SK-N-SH (cell line): ENCODE data around the gene SLC4A8. TPM values are rescaled to one million over a fixed set of nuclear protein-coding genes. Genes with fewer than 3 reads are reported as not detected.

Experiments
- CTCF ChIA-PET: fragments of 300-600, 350-600 bp; formaldehyde crosslinking; extraction: SDS; loops from one replicate; lab custom pipeline; 2021; lab: Yijun Ruan, JAX
- POLR2A ChIA-PET: fragments of 350-600 bp; sonication (Branson Sonifier 250); formaldehyde crosslinking; extraction: SDS; loops from one replicate; lab custom pipeline; 2020; ENCODE audit warnings: antibody characterized with exemption, inconsistent platforms; lab: Yijun Ruan, JAX
- DNase-seq: peaks from one replicate; pipeline ENCODE4 v3.0.0; 2012
- H2AFZ ChIP-seq: fragments of 200-600 bp; sonication (generic); 2 replicates; pipeline ENCODE4 v1.8.1; 2016; ENCODE audit warnings: antibody characterized with exemption, mild to moderate bottlenecking, low read depth
- H3F3A ChIP-seq: fragments of 200-600 bp; sonication (generic); replicated peaks from 2 replicates; pipeline ENCODE3; 2016; ENCODE audit warnings: antibody characterized with exemption, mild to moderate bottlenecking; ENCODE audit not compliant: insufficient read depth
- H3K27ac ChIP-seq, 2 experiments: fragments of 200-500 bp in 1 of 2; fragments of 200-600 bp in 1 of 2; sonication (Bioruptor generic) in 1 of 2; sonication (generic), shearing (Covaris generic) in 1 of 2; 2 replicates each; pipeline versions ENCODE4 v1.5.1 to v1.6.1; 2014 to 2016; ENCODE audit warnings: low read depth in 2 of 2, inconsistent platforms in 1 of 2, low read length in 1 of 2, mild to moderate bottlenecking in 1 of 2, mixed read lengths in 1 of 2
- H3K27me3 ChIP-seq: fragments of 200-600 bp; sonication (generic), shearing (Covaris generic); 2 replicates; pipeline ENCODE4 v1.6.1; 2016; ENCODE audit warnings: mixed run types; ENCODE audit not compliant: insufficient read depth
- H3K36me3 ChIP-seq, 2 experiments: fragments of 200-500 bp in 1 of 2; fragments of 200-600 bp in 1 of 2; sonication (Bioruptor generic) in 1 of 2; sonication (generic) in 1 of 2; replicated peaks in 1 of 2; 2 replicates each; pipeline versions ENCODE3 to v1.5.1; 2014 to 2016; ENCODE audit warnings: low read length in 1 of 2, mild to moderate bottlenecking in 1 of 2; ENCODE audit not compliant: insufficient read depth in 2 of 2, control insufficient read depth in 1 of 2
- H3K4me1 ChIP-seq, 2 experiments: fragments of 200-500 bp in 1 of 2; fragments of 200-600 bp in 1 of 2; sonication (Bioruptor generic) in 1 of 2; sonication (generic), shearing (Covaris generic) in 1 of 2; 2 replicates each; pipeline versions ENCODE4 v1.5.1 to v1.6.1; 2014 to 2016; ENCODE audit warnings: low read depth in 1 of 2, low read length in 1 of 2, mixed run types in 1 of 2; ENCODE audit not compliant: insufficient read depth in 2 of 2, control insufficient read depth in 1 of 2
- H3K4me2 ChIP-seq: fragments of 200-600 bp; sonication (generic), shearing (Covaris generic); 2 replicates; pipeline ENCODE4 v1.6.1; 2017; ENCODE audit warnings: mixed run types
- H3K4me3 ChIP-seq, 2 experiments: fragments of 200-500 bp in 1 of 2; fragments of 200-600 bp in 1 of 2; sonication (Bioruptor generic) in 1 of 2; sonication (generic), shearing (Covaris generic) in 1 of 2; 2 replicates each; pipeline versions ENCODE4 v1.5.1 to v1.8.1; 2014 to 2016; ENCODE audit warnings: low read depth in 2 of 2, inconsistent platforms in 1 of 2, low read length in 1 of 2, mild to moderate bottlenecking in 1 of 2, mixed read lengths in 1 of 2, moderate library complexity in 1 of 2
- H3K79me2 ChIP-seq: fragments of 200-600 bp; sonication (generic); 2 replicates; pipeline ENCODE4 v1.8.1; 2017; ENCODE audit warnings: mild to moderate bottlenecking; ENCODE audit not compliant: insufficient read depth
- H3K9ac ChIP-seq: fragments of 200-600 bp; sonication (generic); 2 replicates; pipeline ENCODE4 v1.6.1; 2017; ENCODE audit warnings: mixed run types
- H3K9me2 ChIP-seq: fragments of 200-600 bp; sonication (generic); 2 replicates; pipeline ENCODE4 v1.6.1; 2017; ENCODE audit warnings: mixed run types
- H3K9me3 ChIP-seq: fragments of 200-600 bp; sonication (generic); 2 replicates; pipeline ENCODE4 v1.6.1; 2017; ENCODE audit warnings: mixed run types, mild to moderate bottlenecking, moderate library complexity
- H4K20me1 ChIP-seq: fragments of 200-600 bp; sonication (generic); 2 replicates; pipeline ENCODE4 v1.6.1; 2017; ENCODE audit warnings: mild to moderate bottlenecking, mixed run types; ENCODE audit not compliant: insufficient read depth
- FOSL2 ChIP-seq: IDR thresholded peaks from 2 replicates; pipeline ENCODE4 v1.4.0; 2012; ENCODE audit warnings: low read depth, mild to moderate bottlenecking, moderate library complexity, borderline replicate concordance
- FOXJ3 ChIP-seq: sonication (generic); formaldehyde crosslinking; IDR thresholded peaks from 2 replicates; pipeline ENCODE4 v1.5.1; 2020; ENCODE audit warnings: mild to moderate bottlenecking, missing genetic modification reagents
- NFIC ChIP-seq: IDR thresholded peaks from 2 replicates; pipeline ENCODE4 v1.4.0; 2012; ENCODE audit warnings: borderline replicate concordance
- POLR2AphosphoS5 ChIP-seq: IDR thresholded peaks from 2 replicates; pipeline ENCODE4 v1.6.1; 2012; ENCODE audit warnings: low read depth, low read length
- RAD21 ChIP-seq: IDR thresholded peaks from 2 replicates; pipeline ENCODE4 v1.6.1; 2012; ENCODE audit warnings: mild to moderate bottlenecking, low read length
- RCOR1 ChIP-seq: fragments of 150-350 bp; IDR thresholded peaks from 2 replicates; pipeline ENCODE4 v1.6.1; 2017; ENCODE audit warnings: antibody characterized with exemption, low read length
- RFX5 ChIP-seq: IDR thresholded peaks from 2 replicates; pipeline ENCODE4 v1.6.1; 2012; ENCODE audit warnings: mild to moderate bottlenecking, improper control_type of control experiment, low read length
- SMC3 ChIP-seq: IDR thresholded peaks from 2 replicates; pipeline ENCODE4 v1.6.1; 2012; ENCODE audit warnings: low read depth, low read length, improper control_type of control experiment
- WGBS: methylation state at CpG from one replicate; pipeline ENCODE4 v1.1.6; 2017; ENCODE audit warnings: low lambda C conversion rate; 5-methylcytosine and 5-hydroxymethylcytosine counted together
- polyA plus RNA-seq, 3 experiments: library from polyadenylated mRNA; depleted of rRNA; stranded (reverse); fragments of >200 nt; gene quantifications; 2 replicates each; pipeline ENCODE4 v1.2.3, GENCODE V29; 2012
- TF ChIP-seq, protein P1 (sequence below): fragments of 150-350 bp; IDR thresholded peaks from 2 replicates; pipeline ENCODE4 v1.6.1; 2016; ENCODE audit warnings: mild to moderate bottlenecking, low read depth, low read length

SLC4A8 gene
- polyA plus RNA-seq, 1 of the 3 experiments (the other 2 are of a cell fraction), result 5.2 TPM

DNA sequence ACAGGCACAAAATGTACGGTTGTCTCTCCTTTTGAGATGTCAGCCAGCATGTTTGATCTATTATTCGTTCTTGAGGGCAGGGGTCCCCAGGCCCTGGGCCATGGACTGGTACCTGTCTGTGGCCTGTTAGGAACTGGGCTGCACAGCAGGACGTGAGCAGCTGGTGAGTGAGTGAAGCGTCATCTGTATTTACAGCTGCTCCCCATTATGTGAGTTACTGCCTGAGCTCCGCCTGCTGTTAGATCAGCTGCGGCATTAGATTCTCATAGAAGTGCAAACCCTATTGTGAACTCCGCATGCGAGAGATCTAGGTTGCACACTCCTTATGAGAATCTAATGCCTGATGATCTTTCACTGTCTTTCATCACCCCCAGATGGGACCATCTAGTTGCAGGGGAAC lies 125.0 kb downstream of the SLC4A8 start:
- Histone ChIP-seq H3K27ac (no peak overlapping the region), H3K9me2 (no peaks in the 10 kb centered on the region), H4K20me1 (no peaks in the 10 kb centered on the region), H3F3A (no peaks in the 10 kb centered on the region), H3K9ac (no peak overlapping the region), H3K9me3 (no peaks in the 10 kb centered on the region), H3K79me2 (no peaks in the 10 kb centered on the region), H2AFZ (no peak overlapping the region), H3K4me1 (no peaks in the 10 kb centered on the region), H3K4me2 (no peak overlapping the region), H3K4me3 (no peak overlapping the region), H3K36me3 (no peaks in the 10 kb centered on the region), H3K27me3 (no peaks in the 10 kb centered on the region)
- ChIA-PET POLR2A (no interaction called here), CTCF (interaction anchor here (1.0 kb wide), 1 partner anchor 128 kb away, joined by 3 read pairs; no protein-coding TSS in a partner anchor)
- 68% methylated on average over 8 of the region's 8 CpGs for WGBS
- no peak for TF ChIP-seq FOXJ3 (CRISPR knock-in tag)
- TF ChIP-seq NFIC, result no peak
- no peak for TF ChIP-seq RFX5
- TF ChIP-seq POLR2AphosphoS5, result no peak
- TF ChIP-seq FOSL2, result no peak
- no peak for TF ChIP-seq RCOR1
- TF ChIP-seq SMC3, result no peak
- no peak for TF ChIP-seq RAD21
- TF ChIP-seq, protein P1, sequence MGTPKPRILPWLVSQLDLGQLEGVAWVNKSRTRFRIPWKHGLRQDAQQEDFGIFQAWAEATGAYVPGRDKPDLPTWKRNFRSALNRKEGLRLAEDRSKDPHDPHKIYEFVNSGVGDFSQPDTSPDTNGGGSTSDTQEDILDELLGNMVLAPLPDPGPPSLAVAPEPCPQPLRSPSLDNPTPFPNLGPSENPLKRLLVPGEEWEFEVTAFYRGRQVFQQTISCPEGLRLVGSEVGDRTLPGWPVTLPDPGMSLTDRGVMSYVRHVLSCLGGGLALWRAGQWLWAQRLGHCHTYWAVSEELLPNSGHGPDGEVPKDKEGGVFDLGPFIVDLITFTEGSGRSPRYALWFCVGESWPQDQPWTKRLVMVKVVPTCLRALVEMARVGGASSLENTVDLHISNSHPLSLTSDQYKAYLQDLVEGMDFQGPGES, result no peak
- TF ChIP-seq, all 33 proteins: peak for 0
- DNase-seq, result no peak

Other genes with a start within 250 kb of the SLC4A8 start
- 1.9 TPM in 2 replicates for gene POU6F1, start 206.8 kb upstream of the SLC4A8 start, polyA plus RNA-seq (2012; rRNA removed)
- 274 and 325 TPM in 2 replicates for gene DAZAP2, start 186.0 kb upstream of the SLC4A8 start, polyA plus RNA-seq (2012; rRNA removed)
- 22.6 and 26.3 TPM in 2 replicates for gene SMAGP, start 154.4 kb upstream of the SLC4A8 start, polyA plus RNA-seq (2012; rRNA removed)
- gene BIN2, start 100.7 kb upstream of the SLC4A8 start, polyA plus RNA-seq (2012; rRNA removed), result not detected in 2 replicates
- gene CELA1, start 78.2 kb upstream of the SLC4A8 start, polyA plus RNA-seq (2012; rRNA removed), result 0.05 TPM in 1 of 2 replicates, not detected in the other
- 0.47 and 0.74 TPM in 2 replicates for gene GALNT6, start 33.4 kb upstream of the SLC4A8 start, polyA plus RNA-seq (2012; rRNA removed)
- 7.1 and 9.7 TPM in 2 replicates for gene SCN8A, start 166.4 kb downstream of the SLC4A8 start, polyA plus RNA-seq (2012; rRNA removed)